Stimulated activated CD4-positive, alpha-beta T cell treated with anti-CD3 and anti-CD28 coated beads, Interleukin-4, amount 100 ng/mL, for 48 hours (primary cell): Measurements from ENCODE around the gene PUS1.
"Not testable (repeated sequence)": the region's sequence is repeated elsewhere in the genome, so short reads cannot be mapped to it uniquely, and the experiment has no call there.

Experiments used
- DNase-seq, 2 donors: peaks; one replicate each; pipeline ENCODE4 v3.0.0-alpha.2; 2020; ENCODE audit warnings: low read depth in 2 of 2

The PUS1 gene

GRCh38 chr12:131928711-131929580, at the start of gene PUS1:
Gene PUS1 (plus strand): TSS chr12:131929276. CDS start chr12:131929723, 447 bp downstream.
- DNase-seq = peak; percentile 89 to 91

DNA sequence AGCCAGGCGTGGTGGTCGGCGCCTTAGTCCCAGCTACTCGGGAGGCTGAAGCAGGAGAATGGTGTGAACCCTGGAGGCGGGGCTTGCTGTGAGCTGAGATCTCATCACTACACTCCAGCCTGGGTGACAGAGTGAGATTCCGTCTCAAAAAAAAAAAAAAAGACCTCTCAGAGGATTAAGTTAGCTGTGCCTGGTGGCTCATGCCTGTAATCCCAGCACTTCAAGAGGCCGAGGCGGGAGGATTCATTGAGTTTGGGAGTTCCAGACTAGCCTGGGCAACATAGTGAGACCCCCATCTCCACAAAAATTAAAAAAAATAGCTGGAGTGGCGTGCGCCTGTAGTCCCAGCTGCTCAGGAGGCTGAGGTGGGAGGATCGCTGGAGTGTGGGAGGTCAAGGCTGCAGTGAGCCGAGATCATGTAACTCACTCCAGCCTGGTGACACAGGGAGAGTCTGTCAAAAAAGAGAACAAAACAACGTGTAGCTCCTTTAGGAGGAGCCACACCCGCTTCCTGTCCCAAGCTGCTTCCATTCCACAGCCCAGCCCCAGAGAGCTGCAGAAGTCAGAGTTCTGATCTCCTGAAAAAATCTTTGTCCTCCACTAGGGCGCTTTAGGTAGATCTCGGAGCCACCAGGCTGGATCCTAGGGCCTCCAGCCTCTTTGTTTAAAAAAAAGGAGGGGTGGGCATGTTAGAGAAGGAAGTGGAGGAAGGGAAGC, 46.1 kb upstream of the PUS1 start:
- DNase-seq = no peak

- DNase-seq = no peak
These were observed 45.6 kb upstream of the PUS1 start for GRCh38 chr12:131883521-131883900.

DNA sequence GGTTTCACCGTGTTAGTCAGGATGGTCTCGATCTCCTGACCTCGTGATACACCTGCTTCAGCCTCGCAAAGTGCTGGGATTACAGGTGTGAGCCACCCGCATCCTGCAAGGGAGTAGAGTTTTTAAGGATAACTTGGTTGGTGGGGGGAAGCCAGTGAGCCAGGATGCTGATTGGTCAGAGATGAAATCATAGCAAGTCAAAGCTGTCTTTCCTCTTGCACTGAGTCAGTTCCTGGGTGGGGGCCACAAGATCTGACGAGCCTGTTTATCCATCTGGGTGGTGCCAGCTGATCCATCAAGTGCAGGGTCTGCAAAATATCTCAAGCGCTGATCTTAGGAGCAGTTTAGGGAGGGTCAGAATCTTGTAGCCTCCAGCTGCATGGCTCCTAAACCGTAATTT, 44.0 kb upstream of the PUS1 start:
- not testable (repeated sequence) for DNase-seq

- no peak for DNase-seq
These were observed 43.5 kb upstream of the PUS1 start for GRCh38 chr12:131885543-131886057.

DNA sequence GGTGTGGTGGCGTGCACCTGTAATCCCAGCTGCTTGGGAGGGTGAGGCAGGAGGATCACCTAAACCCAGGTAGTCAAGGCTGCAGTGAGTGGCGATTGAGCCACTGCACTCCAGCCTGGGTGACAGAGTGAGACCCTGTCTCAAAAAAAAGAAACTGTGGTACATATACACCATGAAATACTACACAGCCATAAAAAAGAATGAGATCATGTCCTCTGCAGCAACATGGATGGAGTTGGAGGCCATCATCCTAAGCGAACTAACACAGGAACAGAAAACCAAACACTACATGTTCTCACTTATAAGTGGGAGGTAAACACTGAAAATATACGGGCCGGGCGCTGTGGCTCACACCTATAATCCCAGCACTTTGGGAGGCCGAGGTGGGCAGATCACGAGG, 37.4 kb upstream of the PUS1 start:
- not testable (repeated sequence) for DNase-seq

- DNase-seq = no peak
These were observed 36.1 kb upstream of the PUS1 start for GRCh38 chr12:131892711-131893604.

- DNase-seq = no peak
These were observed 35.3 kb upstream of the PUS1 start for GRCh38 chr12:131893605-131894312.

GRCh38 chr12:131894313-131894860, 34.7 kb upstream of the PUS1 start, which contains the start of gene ULK1:
Gene ULK1 (plus strand): TSS chr12:131894622. CDS start chr12:131895002, 380 bp downstream.
- peak; percentile 89 to 91 for DNase-seq

DNA sequence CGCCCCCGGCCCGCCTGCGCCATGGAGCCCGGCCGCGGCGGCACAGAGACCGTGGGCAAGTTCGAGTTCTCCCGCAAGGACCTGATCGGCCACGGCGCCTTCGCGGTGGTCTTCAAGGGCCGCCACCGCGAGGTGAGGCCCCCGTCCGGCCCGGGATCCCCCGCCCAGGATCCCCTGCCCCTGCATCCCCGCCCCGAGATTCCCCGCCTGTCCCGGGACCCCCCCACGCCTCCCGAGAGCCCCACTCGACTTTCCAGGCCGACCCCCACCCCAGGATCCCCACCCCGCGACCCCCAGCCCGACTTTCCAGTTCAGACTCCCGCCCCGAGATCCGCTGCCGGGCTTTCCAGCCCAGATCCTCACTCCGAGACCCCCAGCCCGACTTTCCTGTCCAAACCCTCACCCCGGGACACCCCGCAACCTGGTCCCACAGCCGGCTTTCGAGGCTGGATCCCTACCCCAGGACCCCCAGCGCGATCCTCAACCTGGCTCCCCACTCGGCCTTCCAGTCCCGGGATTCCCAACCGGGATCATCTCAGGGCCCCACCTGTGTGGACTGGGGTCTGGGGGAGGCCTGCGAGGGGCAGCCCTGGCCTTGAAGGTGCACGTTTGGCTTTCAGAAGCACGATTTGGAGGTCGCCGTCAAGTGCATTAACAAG, 34.0 kb upstream of the PUS1 start:
- no peak for DNase-seq

DNA sequence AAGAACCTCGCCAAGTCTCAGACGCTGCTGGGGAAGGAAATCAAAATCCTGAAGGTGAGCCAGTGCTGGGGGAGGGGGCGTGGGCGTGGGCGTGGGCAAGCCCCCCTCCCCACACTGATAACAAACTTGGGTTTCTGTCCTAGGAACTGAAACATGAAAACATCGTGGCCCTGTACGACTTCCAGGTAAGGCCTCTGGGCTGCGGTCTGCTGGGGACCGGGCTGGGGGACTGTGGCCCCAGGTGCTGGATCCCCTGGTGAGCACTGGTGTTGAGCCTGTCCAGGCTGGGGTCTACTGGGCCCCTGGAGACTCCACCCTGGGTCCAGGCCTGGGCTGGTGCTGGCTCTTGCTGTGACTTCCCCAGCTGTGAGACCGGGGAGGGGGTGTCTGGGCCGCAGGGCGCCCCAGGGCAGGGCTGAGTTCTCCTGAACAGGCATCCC, 33.4 kb upstream of the PUS1 start:
- DNase-seq = no peak

DNA sequence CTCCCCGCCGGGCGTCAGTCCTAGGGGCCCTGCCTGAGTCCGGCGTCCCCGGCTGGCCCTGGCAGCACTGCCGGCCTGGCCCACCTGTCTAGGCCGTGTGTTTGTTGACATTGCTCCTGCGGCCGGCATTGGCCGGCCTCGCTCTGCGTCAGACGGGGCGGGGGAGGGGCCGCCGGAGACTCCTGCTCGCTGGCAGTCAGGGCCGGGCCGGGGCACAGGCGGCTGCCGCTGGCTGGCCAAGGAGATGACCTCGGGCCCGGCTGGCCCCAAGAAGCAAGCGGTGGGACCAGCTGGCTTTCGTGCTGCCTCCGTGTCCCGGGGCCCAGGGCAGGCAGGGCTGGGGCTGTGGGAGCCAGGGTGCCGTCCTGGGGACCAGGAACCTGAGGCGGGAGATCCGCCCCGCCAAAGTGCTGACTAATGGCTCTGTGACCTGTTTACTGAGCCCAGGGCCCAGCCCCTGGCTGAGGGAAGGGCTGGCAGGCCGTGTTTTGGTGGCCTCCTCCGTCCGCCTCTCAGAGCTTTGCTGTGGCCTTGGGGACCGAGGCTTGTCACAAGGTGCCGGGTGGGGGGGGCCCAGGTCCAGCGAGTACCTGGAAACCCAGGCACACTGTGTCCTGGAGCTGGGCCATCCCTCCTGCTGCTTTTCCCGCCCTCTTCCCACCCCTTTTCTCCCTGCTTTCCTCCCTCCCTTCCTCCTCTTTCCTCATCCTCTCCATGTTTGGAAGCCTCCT, 32.8 kb upstream of the PUS1 start:
- peak; percentile 57 to 67 for DNase-seq

GRCh38 chr12:131896811-131897270, 32.2 kb upstream of the PUS1 start:
- no peak for DNase-seq

DNA sequence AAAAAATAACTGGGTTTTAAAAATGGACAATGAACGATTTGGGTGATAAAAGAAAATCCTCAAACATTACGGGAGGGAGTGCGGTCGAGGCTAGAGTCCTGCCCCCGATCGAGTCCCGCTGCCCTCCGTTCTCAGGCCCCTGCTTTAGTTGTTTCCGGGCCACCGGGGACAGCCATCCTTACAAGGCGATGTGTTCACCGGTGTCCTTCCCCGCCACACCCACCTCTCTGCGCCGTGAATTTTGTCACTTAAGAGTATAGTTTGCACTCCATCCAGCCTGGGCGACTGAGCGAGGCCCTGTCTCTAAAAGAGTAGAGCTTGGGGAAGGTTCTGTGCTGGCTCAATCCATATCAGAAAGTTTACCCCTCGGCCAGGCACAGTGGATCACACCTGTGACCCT, 31.8 kb upstream of the PUS1 start:
- DNase-seq = no peak

DNA sequence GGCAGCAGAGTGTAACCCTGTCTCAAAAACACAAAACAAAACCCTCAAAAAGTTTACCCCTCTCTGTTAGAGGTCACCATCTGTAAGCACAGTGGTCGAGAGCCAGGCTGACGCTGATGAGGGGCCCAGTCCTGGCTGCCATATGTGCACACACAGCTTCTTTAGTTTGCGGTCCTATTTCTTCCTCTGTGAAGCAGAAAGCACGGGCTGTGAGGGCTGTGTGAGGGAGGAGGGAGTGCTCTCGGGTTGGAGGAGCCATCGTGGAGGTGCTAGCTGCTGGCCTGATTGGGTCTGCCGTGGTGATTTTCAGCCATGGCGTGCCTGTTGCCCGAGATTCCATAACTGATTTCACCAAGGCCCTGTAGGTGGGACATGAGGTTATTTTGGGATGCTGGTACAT, 31.2 kb upstream of the PUS1 start:
- no peak for DNase-seq

- no peak for DNase-seq
These were observed 28.7 kb upstream of the PUS1 start for GRCh38 chr12:131900397-131900796.

GRCh38 chr12:131901431-131902331, 27.4 kb upstream of the PUS1 start:
- no peak for DNase-seq
